ENCODE data around the gene CFAP46.

DNA sequence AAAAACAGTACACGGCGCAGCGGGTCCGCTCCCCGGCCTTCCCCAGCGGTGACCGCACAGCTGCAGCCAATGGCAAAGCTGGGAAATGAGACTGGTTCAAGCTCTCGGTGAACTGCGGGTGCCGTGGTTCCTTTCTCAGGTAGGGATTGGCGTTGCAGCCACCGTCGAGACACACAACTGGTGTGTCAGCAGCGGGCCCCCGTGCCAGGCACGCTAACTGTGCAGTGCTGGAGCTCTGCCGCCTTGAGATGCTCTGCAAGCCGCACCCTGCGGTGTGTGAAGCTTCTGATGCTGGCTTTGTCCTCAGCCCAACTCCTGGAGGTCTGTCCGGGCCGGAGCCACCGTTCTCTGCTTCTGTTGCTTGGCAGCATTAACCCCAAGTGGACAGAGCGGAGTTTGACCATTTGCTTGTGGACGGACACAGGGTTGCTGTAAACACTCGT lies 135.8 kb downstream of the CFAP46 start:
- TF ChIP-seq, protein P1, sequence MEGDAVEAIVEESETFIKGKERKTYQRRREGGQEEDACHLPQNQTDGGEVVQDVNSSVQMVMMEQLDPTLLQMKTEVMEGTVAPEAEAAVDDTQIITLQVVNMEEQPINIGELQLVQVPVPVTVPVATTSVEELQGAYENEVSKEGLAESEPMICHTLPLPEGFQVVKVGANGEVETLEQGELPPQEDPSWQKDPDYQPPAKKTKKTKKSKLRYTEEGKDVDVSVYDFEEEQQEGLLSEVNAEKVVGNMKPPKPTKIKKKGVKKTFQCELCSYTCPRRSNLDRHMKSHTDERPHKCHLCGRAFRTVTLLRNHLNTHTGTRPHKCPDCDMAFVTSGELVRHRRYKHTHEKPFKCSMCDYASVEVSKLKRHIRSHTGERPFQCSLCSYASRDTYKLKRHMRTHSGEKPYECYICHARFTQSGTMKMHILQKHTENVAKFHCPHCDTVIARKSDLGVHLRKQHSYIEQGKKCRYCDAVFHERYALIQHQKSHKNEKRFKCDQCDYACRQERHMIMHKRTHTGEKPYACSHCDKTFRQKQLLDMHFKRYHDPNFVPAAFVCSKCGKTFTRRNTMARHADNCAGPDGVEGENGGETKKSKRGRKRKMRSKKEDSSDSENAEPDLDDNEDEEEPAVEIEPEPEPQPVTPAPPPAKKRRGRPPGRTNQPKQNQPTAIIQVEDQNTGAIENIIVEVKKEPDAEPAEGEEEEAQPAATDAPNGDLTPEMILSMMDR (IDR thresholded peaks at IDR 0.05), result no peak
- TF ChIP-seq EZH2 (IDR thresholded peaks at IDR 0.05; ENCODE audit: borderline replicate concordance, insufficient read depth, low read depth, low read length, poor library complexity, severe bottlenecking), result no peak
